Right lobe of liver (tissue), 4 donors: Measurements from ENCODE around the gene NKAIN2.

Experiments
- POLR2A ChIP-seq: fragments of 450-650 bp; IDR thresholded peaks from one replicate; pipeline ENCODE4 v1.6.1; 2017; ENCODE audit warnings: antibody characterized with exemption, mild to moderate bottlenecking
- TF ChIP-seq, protein P1 (sequence below), 4 donors: fragments of 200-600 bp in 3 of 4; fragments of 450-650 bp in 1 of 4; IDR thresholded peaks; one replicate each; pipeline versions ENCODE4 v1.5.1 to v1.8.0; 2016 to 2022; ENCODE audit warnings: antibody characterized with exemption in 4 of 4, mild to moderate bottlenecking in 2 of 4
- donor health status: DM: no; HTN: no; CAD: no.
- donor health status: DM: no; HTN: no; CAD: no.
- donor health status: DM: no; HTN: yes; CAD: no.

DNA sequence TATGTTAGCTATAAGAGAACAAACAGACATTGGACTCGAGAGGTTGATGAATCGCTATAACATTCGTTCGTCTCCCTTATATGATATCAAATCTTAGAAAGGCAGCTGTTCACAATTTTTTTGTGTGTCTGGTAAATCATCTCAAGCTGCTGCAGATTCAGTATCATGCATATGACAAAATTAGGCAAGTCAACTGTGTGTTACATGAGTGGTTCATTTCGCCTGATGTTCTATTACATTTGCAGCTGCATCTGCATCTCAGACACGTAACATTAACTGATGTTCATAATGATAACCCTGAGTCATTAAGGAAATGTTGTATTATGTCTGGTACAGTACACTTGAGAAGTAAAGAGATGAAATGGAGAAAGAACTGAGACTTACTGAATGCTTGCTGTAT is 92.1 kb downstream of the NKAIN2 start:
- TF ChIP-seq, protein P1, sequence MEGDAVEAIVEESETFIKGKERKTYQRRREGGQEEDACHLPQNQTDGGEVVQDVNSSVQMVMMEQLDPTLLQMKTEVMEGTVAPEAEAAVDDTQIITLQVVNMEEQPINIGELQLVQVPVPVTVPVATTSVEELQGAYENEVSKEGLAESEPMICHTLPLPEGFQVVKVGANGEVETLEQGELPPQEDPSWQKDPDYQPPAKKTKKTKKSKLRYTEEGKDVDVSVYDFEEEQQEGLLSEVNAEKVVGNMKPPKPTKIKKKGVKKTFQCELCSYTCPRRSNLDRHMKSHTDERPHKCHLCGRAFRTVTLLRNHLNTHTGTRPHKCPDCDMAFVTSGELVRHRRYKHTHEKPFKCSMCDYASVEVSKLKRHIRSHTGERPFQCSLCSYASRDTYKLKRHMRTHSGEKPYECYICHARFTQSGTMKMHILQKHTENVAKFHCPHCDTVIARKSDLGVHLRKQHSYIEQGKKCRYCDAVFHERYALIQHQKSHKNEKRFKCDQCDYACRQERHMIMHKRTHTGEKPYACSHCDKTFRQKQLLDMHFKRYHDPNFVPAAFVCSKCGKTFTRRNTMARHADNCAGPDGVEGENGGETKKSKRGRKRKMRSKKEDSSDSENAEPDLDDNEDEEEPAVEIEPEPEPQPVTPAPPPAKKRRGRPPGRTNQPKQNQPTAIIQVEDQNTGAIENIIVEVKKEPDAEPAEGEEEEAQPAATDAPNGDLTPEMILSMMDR (IDR thresholded peaks at IDR 0.05): no peak
- TF ChIP-seq POLR2A: no peak
